Endothelial cell of hepatic sinusoid (primary cell): ENCODE results near the gene AKAP12.

Source experiments
- in situ Hi-C: cut with HindIII; loops from 2 replicates; pipeline ENCODE4 v1.10.0; 2017; ENCODE audit warnings: low sequenced_read_pairs

AKAP12 gene

DNA sequence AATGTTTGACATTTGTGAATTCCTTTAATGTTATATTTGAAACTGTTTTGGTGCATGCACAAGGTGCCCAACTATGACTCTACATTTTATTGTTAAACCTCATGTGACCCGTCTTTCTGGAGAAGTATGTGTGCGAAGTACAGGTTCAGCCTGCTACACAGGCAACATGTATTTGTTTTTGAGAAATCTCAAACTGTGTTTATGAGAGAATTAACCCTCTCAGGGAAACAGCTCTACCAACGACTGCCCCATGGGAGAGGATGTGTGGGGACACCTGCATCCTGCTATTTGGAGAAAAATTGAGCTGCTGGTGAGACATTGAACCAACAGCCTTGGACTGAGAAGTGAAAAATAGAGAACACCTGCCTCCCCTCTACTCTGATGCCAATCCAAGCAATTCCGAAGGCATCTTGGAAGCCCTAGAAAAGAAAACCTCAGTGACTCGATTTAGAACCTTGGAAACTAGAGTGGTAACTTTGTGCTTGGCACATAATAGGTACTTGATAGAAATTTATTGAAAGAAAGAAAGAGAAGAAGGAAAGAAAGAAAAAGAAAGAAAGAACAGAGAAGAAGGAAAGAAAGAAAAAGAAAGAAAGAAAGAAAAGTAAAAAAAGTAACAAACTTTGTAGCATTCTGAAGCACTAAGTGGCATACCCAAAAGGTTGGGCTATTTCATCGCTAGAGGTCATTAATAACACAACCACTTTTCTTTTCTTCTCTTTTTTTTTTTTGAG lies 2.9 kb upstream of the AKAP12 start:
- in situ Hi-C loops: no loop called here

GRCh38 chr6:151240036-151240685 lies 394 bp downstream of the AKAP12 start:
- in situ Hi-C loops: loop anchor here (5.0 kb wide), 2 partner anchors 82 to 98 kb away; no protein-coding TSS in a partner anchor

GRCh38 chr6:151240791-151241642 lies 1.2 kb downstream of the AKAP12 start:
- in situ Hi-C loops: loop anchor here (5.0 kb wide), 2 partner anchors 81 to 99 kb away; no protein-coding TSS in a partner anchor

DNA sequence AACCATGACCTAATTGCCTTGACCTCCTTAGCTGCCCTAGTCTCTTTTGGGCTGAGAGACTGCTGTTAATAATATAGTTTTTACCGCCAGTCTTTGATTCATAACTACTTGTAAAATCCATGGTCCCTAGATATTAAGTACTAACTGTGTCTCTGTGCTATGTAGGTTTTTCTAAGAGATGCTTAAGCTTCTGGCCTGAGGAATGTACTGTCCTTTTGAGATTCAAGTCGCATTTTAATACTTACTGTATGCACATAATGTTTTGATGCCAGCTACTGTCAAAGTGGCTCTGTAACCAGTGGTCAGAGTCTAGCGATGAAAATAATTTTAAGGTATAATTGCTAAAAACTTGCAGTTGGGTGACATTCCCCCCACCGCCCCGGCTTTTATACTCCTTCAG lies 2.1 kb downstream of the AKAP12 start:
- in situ Hi-C loops: loop anchor here (5.0 kb wide), 2 partner anchors 80 to 100 kb away; no protein-coding TSS in a partner anchor

GRCh38 chr6:151242420-151242861 lies 2.7 kb downstream of the AKAP12 start:
- in situ Hi-C loops: loop anchor here (5.0 kb wide), 2 partner anchors 80 to 100 kb away; no protein-coding TSS in a partner anchor

DNA sequence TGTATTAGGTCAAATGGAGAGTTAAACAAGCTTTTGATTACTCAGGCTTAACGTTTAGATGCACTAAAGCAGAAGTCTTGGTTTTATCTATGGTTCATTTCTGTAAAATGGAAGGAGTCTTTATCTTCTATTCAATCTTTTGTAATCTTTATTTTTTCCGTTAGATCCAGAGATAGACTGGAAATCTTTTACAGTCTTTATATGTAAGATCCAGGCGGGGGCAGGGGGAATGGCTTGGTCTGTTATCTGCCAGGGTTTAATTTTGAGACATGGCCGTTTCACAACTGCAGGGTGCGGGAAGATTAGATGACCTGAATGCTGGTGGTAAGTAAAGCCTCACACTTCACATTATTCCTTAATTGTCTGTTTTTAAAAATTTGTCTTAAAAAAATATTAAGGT lies 3.7 kb downstream of the AKAP12 start:
- in situ Hi-C loops: loop anchor here (5.0 kb wide), 2 partner anchors 79 to 101 kb away; no protein-coding TSS in a partner anchor

DNA sequence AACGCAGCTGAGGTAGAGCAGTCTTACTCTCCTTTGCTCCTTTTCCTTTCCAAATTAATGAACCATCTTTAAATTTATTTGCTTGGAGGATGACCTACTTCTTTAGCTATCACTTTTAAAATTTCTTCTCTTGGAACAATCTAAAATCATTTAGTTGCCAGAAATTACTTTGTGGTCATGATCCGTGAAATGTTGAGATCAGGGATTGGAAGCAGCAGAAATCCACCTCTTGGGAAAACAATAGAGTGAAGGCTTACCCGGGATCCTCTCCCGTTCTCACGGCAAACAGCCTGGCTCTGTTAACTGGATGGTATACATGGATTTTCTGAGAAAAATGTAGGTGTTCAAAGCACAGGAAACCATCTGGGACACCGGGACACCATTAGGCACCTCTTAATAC lies 7.7 kb downstream of the AKAP12 start:
- in situ Hi-C loops: no loop called here

DNA sequence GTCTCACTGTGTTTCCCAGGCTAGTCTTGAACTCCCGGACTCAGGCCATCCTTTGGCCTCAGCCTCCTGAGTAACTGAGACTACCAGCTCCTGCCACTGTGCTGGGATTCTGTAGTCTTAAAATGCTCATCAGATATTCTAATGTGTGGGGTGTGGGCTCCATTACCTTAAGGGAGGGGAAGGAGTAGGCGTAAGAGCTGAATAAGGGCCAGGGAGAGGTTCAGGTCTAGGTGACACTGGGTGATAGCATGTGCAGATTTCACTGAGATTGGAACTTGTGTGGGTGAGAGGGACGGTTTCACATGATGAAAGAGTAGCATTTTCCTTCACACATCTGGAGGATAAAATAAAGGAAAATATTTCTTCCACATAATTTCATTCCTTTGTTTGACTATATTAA lies 8.5 kb downstream of the AKAP12 start:
- in situ Hi-C loops: no loop called here

DNA sequence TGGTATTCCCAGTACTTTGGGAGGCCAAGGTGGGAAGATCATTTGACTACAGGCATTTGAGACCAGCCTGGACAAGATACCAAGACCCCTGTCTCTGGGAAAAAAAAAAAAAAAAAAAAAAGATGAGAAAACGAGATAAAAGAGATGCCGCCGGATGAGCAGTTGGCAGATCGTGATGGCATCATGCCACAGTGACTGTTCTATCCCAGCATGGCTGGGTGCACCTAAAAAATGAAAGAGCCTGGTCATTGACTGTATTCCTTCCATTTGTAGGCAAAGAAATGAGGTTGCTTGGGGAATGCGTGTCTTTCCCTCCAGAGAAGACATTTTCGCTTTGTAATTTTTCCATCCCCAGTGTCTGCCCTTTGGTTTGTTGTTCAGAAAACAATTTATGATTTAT lies 12.9 kb downstream of the AKAP12 start:
- in situ Hi-C loops: no loop called here

DNA sequence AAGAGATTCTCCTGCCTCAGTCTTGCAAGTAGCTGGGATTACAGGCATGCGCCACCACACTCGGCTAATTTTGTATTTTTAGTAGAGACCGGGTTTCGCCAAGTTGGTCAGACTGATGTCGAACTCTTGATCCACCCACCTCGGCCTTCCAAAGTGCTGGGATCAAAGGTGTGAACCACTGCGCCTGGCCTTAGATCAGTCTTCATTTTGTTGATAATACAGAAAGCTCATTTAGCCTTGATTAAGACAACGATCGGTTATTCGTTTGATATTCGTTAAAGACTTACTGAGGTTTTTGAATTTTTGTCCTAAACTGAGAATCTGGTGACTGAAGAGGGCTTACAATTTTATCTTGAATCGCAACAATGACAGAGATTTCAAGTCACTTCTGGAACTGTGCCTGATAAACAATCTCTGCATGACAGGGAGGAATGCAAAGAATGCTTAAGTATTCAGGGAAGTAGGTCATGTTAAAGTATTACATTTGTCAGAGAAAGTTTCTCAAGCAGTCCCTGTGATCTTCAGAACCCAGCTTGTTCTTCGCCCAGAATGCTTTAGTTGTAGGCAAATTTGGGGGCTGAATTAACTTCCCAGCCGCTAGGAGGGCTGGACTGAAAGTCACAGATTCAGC lies 14.8 kb downstream of the AKAP12 start:
- in situ Hi-C loops: no loop called here

DNA sequence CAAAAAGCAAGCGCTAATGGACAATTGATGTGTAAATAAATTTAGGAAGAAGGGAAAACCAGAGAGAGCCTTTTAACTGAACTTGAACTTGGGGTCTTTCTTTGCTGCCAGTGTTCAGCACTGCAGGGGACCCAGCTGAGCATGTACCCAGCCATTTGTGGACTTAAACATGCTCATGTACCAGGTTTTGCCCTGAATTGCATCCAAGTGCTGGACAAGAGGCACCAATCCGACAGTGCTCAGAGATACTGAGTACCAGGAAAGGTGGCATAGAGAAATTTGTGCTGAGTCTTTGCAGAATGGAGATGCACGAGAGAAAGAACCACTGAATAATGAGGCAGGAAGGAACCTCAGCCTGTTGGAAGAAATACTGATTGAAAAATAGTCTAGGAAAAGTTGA lies 16.0 kb downstream of the AKAP12 start:
- in situ Hi-C loops: no loop called here

- in situ Hi-C loops: no loop called here
Observed at GRCh38 chr6:151257985-151258445, 18.2 kb downstream of the AKAP12 start.

DNA sequence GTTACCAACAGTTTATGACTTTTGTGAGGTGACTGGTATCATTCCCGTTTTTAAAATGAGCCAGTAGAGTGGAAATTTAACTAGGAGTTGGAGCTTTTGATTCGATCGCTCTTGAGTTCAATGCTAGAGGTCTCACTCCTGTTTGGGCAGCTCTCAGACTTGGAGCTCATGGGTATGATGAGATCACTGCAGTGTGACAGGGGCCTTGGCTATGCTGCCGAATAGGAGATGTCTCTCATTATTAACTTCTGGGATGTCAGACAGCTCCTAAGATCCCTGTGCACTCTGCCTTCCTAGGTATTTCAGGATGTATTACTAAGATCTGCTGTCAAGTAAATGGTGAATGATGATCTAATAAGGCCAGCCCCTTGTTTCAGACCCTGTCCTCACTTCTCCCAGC lies 20.4 kb downstream of the AKAP12 start:
- in situ Hi-C loops: no loop called here

- in situ Hi-C loops: no loop called here
Observed at GRCh38 chr6:151263035-151263434, 23.3 kb downstream of the AKAP12 start.

GRCh38 chr6:151263967-151264366 lies 24.2 kb downstream of the AKAP12 start:
- in situ Hi-C loops: no loop called here

GRCh38 chr6:151265282-151265681 lies 25.5 kb downstream of the AKAP12 start:
- in situ Hi-C loops: no loop called here

GRCh38 chr6:151269321-151269995 lies 29.7 kb downstream of the AKAP12 start:
- in situ Hi-C loops: no loop called here

DNA sequence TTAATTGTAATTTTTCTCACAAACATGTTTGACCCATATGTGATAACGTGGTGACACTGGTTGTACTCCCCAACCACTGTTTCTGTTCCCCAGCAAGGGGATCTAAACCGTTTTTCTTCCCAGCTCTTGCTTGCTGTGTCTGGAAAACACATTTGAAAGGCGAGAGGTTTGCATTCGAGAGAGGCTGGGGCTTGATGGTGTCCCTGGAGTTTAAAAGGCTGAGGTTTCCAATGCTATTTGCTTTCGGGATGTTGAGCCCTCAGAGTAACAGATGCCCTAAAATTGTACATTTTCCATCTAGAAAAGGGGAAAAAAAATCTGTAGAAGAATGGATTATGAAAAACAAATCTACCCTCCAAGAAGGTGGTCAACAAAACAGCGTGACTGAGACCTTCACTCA lies 35.4 kb downstream of the AKAP12 start:
- in situ Hi-C loops: no loop called here

DNA sequence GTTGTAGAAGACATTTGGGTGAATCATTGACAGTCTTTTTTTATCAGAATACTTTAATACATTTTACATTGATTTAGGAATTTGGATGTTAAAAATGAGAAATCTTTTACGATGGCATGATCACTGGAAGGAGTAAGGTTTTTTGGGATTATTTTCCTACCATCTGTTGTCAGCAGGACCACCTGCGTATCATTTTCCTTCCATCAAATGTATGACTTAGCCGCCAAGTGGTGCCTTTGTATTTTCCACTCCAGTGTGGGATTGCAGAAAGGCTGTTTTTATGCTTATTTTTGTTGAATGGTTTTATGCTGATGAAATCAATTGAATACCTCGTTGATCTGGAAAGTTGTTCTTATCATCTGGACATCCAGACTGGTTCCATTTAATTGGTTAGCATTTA lies 35.8 kb downstream of the AKAP12 start:
- in situ Hi-C loops: no loop called here

DNA sequence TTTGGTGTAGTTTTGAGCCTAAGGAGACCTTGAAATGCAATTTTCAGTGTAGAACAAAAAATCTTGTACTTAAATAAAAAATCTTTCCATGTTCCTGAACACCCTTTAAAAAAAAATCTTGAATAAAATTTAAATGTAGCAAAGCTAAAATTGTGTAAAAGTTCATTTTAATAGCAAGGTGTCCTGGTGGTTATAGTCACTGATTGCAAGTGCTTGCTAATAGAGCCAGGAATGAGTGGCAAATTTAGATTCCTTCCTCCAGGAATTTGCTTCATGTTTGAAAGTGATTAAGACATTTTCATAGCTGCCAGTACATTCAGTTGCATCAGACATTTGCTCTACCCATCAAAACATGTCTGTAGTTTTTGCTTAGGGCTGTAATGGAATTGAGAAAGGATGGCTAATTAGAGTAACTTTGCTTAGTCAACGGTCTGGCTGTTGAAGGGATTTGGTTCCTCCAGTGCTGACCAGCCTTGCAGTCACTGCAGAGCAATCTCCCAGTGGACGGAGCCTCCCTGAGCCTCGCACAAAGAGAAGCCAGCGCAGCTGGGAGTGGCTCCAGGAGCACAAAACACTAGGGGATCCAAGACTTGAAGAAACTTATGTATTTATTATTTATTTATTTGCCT lies 36.5 kb downstream of the AKAP12 start:
- in situ Hi-C loops: no loop called here
